Upper lobe of left lung (tissue), 6 donors: Measurements from ENCODE around the gene JARID2. TPM values are rescaled to one million over a fixed set of nuclear protein-coding genes. Genes with fewer than 3 reads are reported as not detected.

Source experiments
- ATAC-seq, 2 donors: fragments of 200-7000 bp; cut with Tn5 transposase; one replicate each; pipeline ENCODE4 v1.9.1; 2022; ENCODE audit warnings: mild to moderate bottlenecking in 2 of 2, moderate library complexity in 2 of 2; ENCODE audit not compliant: low FRiP score in 2 of 2
- DNase-seq, 2 donors: peaks; one replicate each; pipeline ENCODE4 v3.0.0-alpha.2; 2019 to 2020
- H3K27ac ChIP-seq, 4 donors: fragments of 200-600 bp; sonication (generic); one replicate each; pipeline ENCODE4 v1.5.1; 2016 to 2019
- H3K27me3 ChIP-seq, 4 donors: fragments of 200-600 bp; sonication (generic); one replicate each; pipeline ENCODE4 v1.5.1; 2017 to 2019
- H3K36me3 ChIP-seq, 4 donors: fragments of 200-600 bp; sonication (generic); one replicate each; pipeline ENCODE4 v1.5.1; 2016 to 2019
- H3K4me1 ChIP-seq, 4 donors: fragments of 200-600 bp; sonication (generic); one replicate each; pipeline ENCODE4 v1.5.1; 2018 to 2019
- H3K4me3 ChIP-seq, 4 donors: fragments of 200-600 bp; sonication (generic); one replicate each; pipeline ENCODE4 v1.5.1; 2017 to 2019; ENCODE audit warnings: mild to moderate bottlenecking in 2 of 4, moderate library complexity in 1 of 4
- H3K9me3 ChIP-seq, 4 donors: fragments of 200-600 bp; sonication (generic); one replicate each; pipeline ENCODE4 v1.5.1; 2018 to 2019
- CTCF ChIP-seq, 6 experiments: fragments of 450-650 bp in 4 of 6; fragments of 200-600 bp in 2 of 6; sonication (generic) in 2 of 6; IDR thresholded peaks; one replicate each; pipeline ENCODE4 v1.5.1; 2016 to 2019; ENCODE audit warnings: antibody characterized with exemption in 6 of 6
- EP300 ChIP-seq, 4 donors: sonication (generic); formaldehyde crosslinking; IDR thresholded peaks; one replicate each; pipeline ENCODE4 v1.5.1; 2017; ENCODE audit warnings: antibody characterized with exemption in 4 of 4, control low read depth in 2 of 4
- POLR2A ChIP-seq, 4 donors: fragments of 450-650 bp; IDR thresholded peaks; one replicate each; pipeline ENCODE4 v1.5.1; 2016 to 2017; ENCODE audit warnings: antibody characterized with exemption in 4 of 4, mild to moderate bottlenecking in 2 of 4
- POLR2AphosphoS5 ChIP-seq, 2 donors: sonication (generic); formaldehyde crosslinking; IDR thresholded peaks; one replicate each; pipeline ENCODE4 v1.5.1; 2017; ENCODE audit warnings: antibody characterized with exemption in 2 of 2
- WGBS, 2 donors: methylation state at CpG; one replicate each; pipeline ENCODE4 v1.1.5; 2017 to 2018; 5-methylcytosine and 5-hydroxymethylcytosine counted together
- total RNA-seq, 6 donors: library from RNA; depleted of rRNA in 4 of 6; stranded (reverse); fragments of >200 nt in 4 of 6; gene quantifications; one replicate each; pipeline versions ENCODE4 v1.1.0 to v1.2.1, GENCODE V29; 2016 to 2021
- donor health status: DM: no; HTN: no; CAD: no; lungs with moderate emphysema.
- donor health status: DM: no; HTN: yes; CAD: no; lungs with severe emphysema.

JARID2 gene
- total RNA-seq, 6 donors from 2014 or later: 9.6 to 37.7 (median 16.4) TPM

GRCh38 chr6:15375638-15376290 is 129.9 kb downstream of the JARID2 start:
- no peak overlapping the region for H3K4me3 ChIP-seq
- peaks cover 4 to 20% (median 8%) of the 10 kb centered on the region in 4 donors for H3K4me1 ChIP-seq
- H3K27ac ChIP-seq: no peak overlapping the region
- no peaks in the 10 kb centered on the region for H3K27me3 ChIP-seq
- H3K9me3 ChIP-seq: no peaks in the 10 kb centered on the region
- WGBS, 2 donors: 90 to 94% methylated on average over 4 of the region's 4 CpGs
- DNase-seq: no peak
- no peak for TF ChIP-seq CTCF (IDR thresholded peaks at IDR 0.05)
- no peak for TF ChIP-seq POLR2AphosphoS5 (IDR thresholded peaks at IDR 0.05)
- no peak for TF ChIP-seq EP300 (IDR thresholded peaks at IDR 0.05)
- no peak for ATAC-seq
- H3K36me3 ChIP-seq: peaks cover 0 to 7% (median 0%) of the 10 kb centered on the region in 4 donors

- WGBS, 2 donors: 90 to 96% methylated on average over 5 of the region's 5 CpGs
- no peaks in the 10 kb centered on the region for H3K9me3 ChIP-seq
- H3K27ac ChIP-seq: no peak overlapping the region
- ATAC-seq (no peak), DNase-seq (no peak)
- peaks cover 0 to 7% (median 0%) of the 10 kb centered on the region in 4 donors for H3K36me3 ChIP-seq
- H3K4me1 ChIP-seq: peaks cover 0 to 8% (median 5%) of the 10 kb centered on the region in 4 donors
- no peak overlapping the region for H3K4me3 ChIP-seq
- no peaks in the 10 kb centered on the region for H3K27me3 ChIP-seq
- no peak for TF ChIP-seq POLR2A (IDR thresholded peaks at IDR 0.05)
- TF ChIP-seq POLR2AphosphoS5 (IDR thresholded peaks at IDR 0.05): no peak
- no peak for TF ChIP-seq CTCF (IDR thresholded peaks at IDR 0.05)
- TF ChIP-seq EP300 (IDR thresholded peaks at IDR 0.05): no peak
Observed at GRCh38 chr6:15376900-15377487, 131.1 kb downstream of the JARID2 start.

GRCh38 chr6:15378272-15378671 is 132.4 kb downstream of the JARID2 start:
- DNase-seq: no peak
- Histone ChIP-seq H3K27me3 (no peaks in the 10 kb centered on the region), H3K36me3 (peaks cover 0 to 7% (median 0%) of the 10 kb centered on the region in 4 donors), H3K27ac (no peak overlapping the region), H3K4me1 (peaks cover 0 to 8% (median 3%) of the 10 kb centered on the region in 4 donors), H3K4me3 (no peak overlapping the region), H3K9me3 (no peaks in the 10 kb centered on the region)
- no peak for ATAC-seq
- WGBS, 2 donors: 82 to 88% methylated on average over 1 of the region's 1 CpG
- TF ChIP-seq CTCF (IDR thresholded peaks at IDR 0.05) (no peak), POLR2AphosphoS5 (IDR thresholded peaks at IDR 0.05) (no peak), EP300 (IDR thresholded peaks at IDR 0.05) (no peak)

GRCh38 chr6:15378866-15379265 is 133.0 kb downstream of the JARID2 start:
- peaks cover 0 to 7% (median 0%) of the 10 kb centered on the region in 4 donors for H3K36me3 ChIP-seq
- ATAC-seq (no peak), DNase-seq (no peak)
- TF ChIP-seq POLR2AphosphoS5 (IDR thresholded peaks at IDR 0.05): no peak
- TF ChIP-seq POLR2A (IDR thresholded peaks at IDR 0.05): no peak
- no peak for TF ChIP-seq EP300 (IDR thresholded peaks at IDR 0.05)
- TF ChIP-seq CTCF (IDR thresholded peaks at IDR 0.05): no peak
- H3K27me3 ChIP-seq: no peaks in the 10 kb centered on the region
- H3K9me3 ChIP-seq: no peaks in the 10 kb centered on the region
- no peak overlapping the region for H3K27ac ChIP-seq
- peaks cover 0 to 12% (median 3%) of the 10 kb centered on the region in 4 donors for H3K4me1 ChIP-seq
- 75 to 85% methylated on average over 4 of the region's 4 CpGs for WGBS, 2 donors
- H3K4me3 ChIP-seq: no peak overlapping the region
